Measurements from ENCODE around the gene ERC2.

Gene ERC2

DNA sequence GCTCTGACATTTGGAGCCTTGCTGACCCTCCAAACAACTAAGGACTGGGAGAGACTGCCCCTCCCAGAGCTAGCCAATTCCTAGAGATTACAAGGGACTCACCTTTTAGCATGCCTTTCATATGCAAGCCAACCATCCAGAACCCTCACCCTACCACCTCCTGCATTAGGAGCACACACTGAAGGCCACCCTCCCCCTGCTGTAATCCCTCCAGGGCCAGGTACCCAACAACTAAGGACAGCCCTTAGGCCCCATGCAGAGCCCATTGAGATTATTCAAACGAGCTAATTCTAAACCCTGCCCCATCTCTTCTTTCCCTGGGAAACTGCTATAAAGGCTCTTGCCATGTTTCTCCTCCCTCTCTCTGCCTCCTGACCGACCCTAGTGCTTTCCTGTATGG, 352.6 kb downstream of the ERC2 start:
- no peak overlapping the region for H3K9ac ChIP-seq (ENCODE audit: low read length)
- H3K27me3 ChIP-seq (ENCODE audit: control insufficient read depth, insufficient read depth, low read length), result no peaks in the 10 kb centered on the region
- H3K9me3 ChIP-seq (ENCODE audit: control insufficient read depth, low read depth, low read length), result no peaks in the 10 kb centered on the region
- no peaks in the 10 kb centered on the region for H3K36me3 ChIP-seq (ENCODE audit: control insufficient read depth, low read depth, low read length)
- no peak overlapping the region for H3K4me3 ChIP-seq (ENCODE audit: low read length)
- no peak overlapping the region for H3K27ac ChIP-seq (ENCODE audit: low read length)
- peaks cover 47% of the 10 kb centered on the region for H3K4me1 ChIP-seq (ENCODE audit: control insufficient read depth, low read depth, low read length)

DNA sequence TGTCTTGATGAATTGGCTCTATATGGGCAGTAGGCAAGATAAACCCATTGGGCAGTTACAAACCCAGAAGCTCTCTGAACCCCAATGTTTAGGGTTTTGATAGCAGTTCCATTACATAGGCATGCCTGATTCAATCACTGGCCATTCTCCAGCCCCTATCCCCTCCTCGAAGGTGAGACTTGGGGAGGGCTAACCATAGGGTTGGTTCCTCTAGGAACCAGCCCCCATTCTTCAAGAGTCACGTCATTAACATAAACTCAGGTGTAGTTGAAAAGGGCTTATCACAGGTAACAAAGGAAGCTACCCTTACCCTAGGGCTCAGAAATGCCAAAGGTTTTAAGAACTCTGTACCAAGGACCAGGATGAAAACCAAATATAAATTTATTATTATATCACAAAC, 353.1 kb downstream of the ERC2 start:
- H3K4me1 ChIP-seq (ENCODE audit: control insufficient read depth, low read depth, low read length), result peaks cover 47% of the 10 kb centered on the region
- no peaks in the 10 kb centered on the region for H3K27me3 ChIP-seq (ENCODE audit: control insufficient read depth, insufficient read depth, low read length)
- H3K9ac ChIP-seq (ENCODE audit: low read length), result peak overlapping the region; percentile 10
- no peak overlapping the region for H3K4me3 ChIP-seq (ENCODE audit: low read length)
- H3K27ac ChIP-seq (ENCODE audit: low read length), result no peak overlapping the region
- no peaks in the 10 kb centered on the region for H3K9me3 ChIP-seq (ENCODE audit: control insufficient read depth, low read depth, low read length)
- H3K36me3 ChIP-seq (ENCODE audit: control insufficient read depth, low read depth, low read length), result no peaks in the 10 kb centered on the region

DNA sequence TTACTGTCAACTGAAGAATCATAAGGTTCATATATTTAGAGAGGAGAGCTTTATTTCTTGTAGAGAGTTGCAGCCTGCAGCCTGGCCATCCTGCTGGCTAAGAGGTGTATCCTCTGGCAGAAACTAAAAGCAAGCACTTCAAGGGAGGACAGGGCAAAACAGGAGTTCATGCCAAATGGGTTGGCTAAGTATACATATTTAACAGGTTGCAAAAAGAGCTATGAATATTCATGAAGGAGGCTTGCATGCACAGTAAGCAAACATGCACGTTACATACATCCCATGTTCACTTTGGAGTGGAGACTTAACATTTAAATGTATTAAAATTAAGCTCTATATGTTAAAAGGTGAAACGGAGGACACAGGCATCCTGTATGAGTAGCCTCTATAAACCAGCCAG, 354.4 kb downstream of the ERC2 start:
- H3K27ac ChIP-seq (ENCODE audit: low read length), result no peak overlapping the region
- no peak overlapping the region for H3K4me3 ChIP-seq (ENCODE audit: low read length)
- no peaks in the 10 kb centered on the region for H3K9me3 ChIP-seq (ENCODE audit: control insufficient read depth, low read depth, low read length)
- peaks cover 47% of the 10 kb centered on the region for H3K4me1 ChIP-seq (ENCODE audit: control insufficient read depth, low read depth, low read length)
- no peaks in the 10 kb centered on the region for H3K27me3 ChIP-seq (ENCODE audit: control insufficient read depth, insufficient read depth, low read length)
- no peaks in the 10 kb centered on the region for H3K36me3 ChIP-seq (ENCODE audit: control insufficient read depth, low read depth, low read length)
- no peak overlapping the region for H3K9ac ChIP-seq (ENCODE audit: low read length)

DNA sequence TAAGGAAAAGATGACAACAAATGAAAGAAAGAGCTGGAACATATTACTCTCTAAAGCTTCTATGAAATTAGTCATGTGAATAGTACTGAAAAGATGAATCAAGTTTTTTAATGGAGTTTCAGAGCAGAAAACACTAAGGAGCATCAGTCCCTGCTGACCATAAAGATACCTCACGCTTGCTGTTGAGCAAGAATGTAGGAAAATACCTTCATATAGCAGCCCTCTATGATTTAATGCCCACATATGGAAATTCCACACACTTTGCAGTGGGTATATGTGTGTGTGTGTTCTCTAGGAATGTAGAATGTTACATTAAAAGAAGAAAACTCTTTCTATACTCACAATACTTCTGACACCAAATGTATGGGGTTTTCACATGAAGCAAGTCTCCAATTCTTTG, 355.0 kb downstream of the ERC2 start:
- Histone ChIP-seq H3K4me1 (ENCODE audit: control insufficient read depth, low read depth, low read length) (peaks cover 47% of the 10 kb centered on the region), H3K9ac (ENCODE audit: low read length) (no peak overlapping the region), H3K27me3 (ENCODE audit: control insufficient read depth, insufficient read depth, low read length) (no peaks in the 10 kb centered on the region), H3K36me3 (ENCODE audit: control insufficient read depth, low read depth, low read length) (no peaks in the 10 kb centered on the region), H3K9me3 (ENCODE audit: control insufficient read depth, low read depth, low read length) (no peaks in the 10 kb centered on the region), H3K4me3 (ENCODE audit: low read length) (no peak overlapping the region), H3K27ac (ENCODE audit: low read length) (no peak overlapping the region)

DNA sequence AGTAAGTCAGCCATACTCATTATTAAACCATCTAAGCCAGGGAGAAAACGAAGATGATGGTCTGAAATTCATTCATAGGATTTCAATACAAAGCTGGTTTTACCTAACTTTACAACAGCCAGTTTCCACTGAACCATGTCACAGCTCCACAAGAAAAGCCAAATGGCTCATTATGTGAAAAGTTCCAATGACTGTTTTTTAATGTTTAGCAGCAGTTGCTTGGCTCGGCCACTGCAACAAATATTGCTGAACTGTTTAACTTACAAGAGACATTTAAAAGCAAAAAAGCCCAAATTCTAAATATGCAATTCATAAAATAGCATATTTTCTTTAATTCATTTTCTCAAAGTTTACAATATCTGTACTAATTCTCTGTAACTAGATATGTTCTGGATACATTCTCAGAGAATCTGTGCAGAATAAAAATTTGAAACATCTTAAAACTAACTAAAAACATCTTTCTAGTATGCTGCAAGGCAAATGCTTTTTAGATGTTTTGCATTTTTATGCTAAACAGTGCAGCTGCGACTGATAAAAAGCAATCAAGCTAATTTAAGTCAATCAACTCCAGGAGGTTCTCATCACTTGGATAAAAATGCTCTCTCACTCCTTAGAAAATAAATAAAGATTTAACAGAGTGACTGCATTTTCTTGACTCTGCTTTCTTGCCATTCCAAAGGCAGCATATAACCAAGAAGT, 356.5 kb downstream of the ERC2 start:
- Histone ChIP-seq H3K27me3 (ENCODE audit: control insufficient read depth, insufficient read depth, low read length) (no peaks in the 10 kb centered on the region), H3K4me1 (ENCODE audit: control insufficient read depth, low read depth, low read length) (peaks cover 32% of the 10 kb centered on the region), H3K4me3 (ENCODE audit: low read length) (no peak overlapping the region), H3K27ac (ENCODE audit: low read length) (no peak overlapping the region), H3K9me3 (ENCODE audit: control insufficient read depth, low read depth, low read length) (no peaks in the 10 kb centered on the region), H3K9ac (ENCODE audit: low read length) (no peak overlapping the region), H3K36me3 (ENCODE audit: control insufficient read depth, low read depth, low read length) (no peaks in the 10 kb centered on the region)

DNA sequence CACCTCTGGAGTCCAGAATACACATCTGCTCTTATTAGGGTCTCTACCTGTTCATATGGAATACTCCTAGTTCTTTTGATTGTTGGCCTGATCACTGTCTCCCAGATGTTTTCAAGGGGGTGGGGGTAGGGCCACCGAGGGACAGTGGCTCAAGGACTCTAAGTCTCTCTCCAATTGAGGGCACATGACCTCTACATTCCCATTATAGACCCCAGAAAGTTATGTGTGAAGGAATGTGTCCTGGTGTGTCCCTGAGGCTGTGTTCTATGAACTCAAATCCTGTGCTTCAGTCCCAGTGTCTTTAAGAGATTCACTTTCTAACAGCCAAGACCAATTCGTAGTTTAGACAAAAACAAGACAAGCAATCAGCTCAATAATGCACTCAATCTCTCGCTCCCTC, 357.4 kb downstream of the ERC2 start:
- no peaks in the 10 kb centered on the region for H3K9me3 ChIP-seq (ENCODE audit: control insufficient read depth, low read depth, low read length)
- no peaks in the 10 kb centered on the region for H3K27me3 ChIP-seq (ENCODE audit: control insufficient read depth, insufficient read depth, low read length)
- H3K4me1 ChIP-seq (ENCODE audit: control insufficient read depth, low read depth, low read length), result peaks cover 25% of the 10 kb centered on the region
- H3K36me3 ChIP-seq (ENCODE audit: control insufficient read depth, low read depth, low read length), result no peaks in the 10 kb centered on the region
- H3K4me3 ChIP-seq (ENCODE audit: low read length), result no peak overlapping the region
- no peak overlapping the region for H3K9ac ChIP-seq (ENCODE audit: low read length)
- no peak overlapping the region for H3K27ac ChIP-seq (ENCODE audit: low read length)

DNA sequence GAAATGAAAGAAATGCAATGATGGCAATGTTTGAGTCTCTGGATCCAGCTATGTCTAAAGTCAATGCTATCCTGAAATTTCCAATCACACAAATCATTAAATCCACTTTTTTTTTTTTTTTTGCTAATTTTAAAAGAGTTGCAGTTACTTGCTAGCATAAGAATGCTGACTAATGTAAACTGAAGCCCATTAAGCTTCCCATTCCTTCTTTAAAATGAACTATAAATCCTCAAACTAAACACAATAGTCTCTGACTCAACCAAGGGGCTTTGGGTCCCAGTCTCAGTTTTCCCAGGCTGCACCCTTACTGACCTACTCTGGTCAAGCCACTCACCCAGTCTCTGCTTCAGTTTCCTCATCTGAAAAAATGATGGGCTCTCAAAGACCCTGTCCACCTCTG, 361.1 kb downstream of the ERC2 start:
- H3K9ac ChIP-seq (ENCODE audit: low read length), result no peak overlapping the region
- H3K4me1 ChIP-seq (ENCODE audit: control insufficient read depth, low read depth, low read length), result peaks cover 18% of the 10 kb centered on the region
- H3K27ac ChIP-seq (ENCODE audit: low read length), result no peak overlapping the region
- no peaks in the 10 kb centered on the region for H3K36me3 ChIP-seq (ENCODE audit: control insufficient read depth, low read depth, low read length)
- no peaks in the 10 kb centered on the region for H3K9me3 ChIP-seq (ENCODE audit: control insufficient read depth, low read depth, low read length)
- no peaks in the 10 kb centered on the region for H3K27me3 ChIP-seq (ENCODE audit: control insufficient read depth, insufficient read depth, low read length)
- H3K4me3 ChIP-seq (ENCODE audit: low read length), result no peak overlapping the region

DNA sequence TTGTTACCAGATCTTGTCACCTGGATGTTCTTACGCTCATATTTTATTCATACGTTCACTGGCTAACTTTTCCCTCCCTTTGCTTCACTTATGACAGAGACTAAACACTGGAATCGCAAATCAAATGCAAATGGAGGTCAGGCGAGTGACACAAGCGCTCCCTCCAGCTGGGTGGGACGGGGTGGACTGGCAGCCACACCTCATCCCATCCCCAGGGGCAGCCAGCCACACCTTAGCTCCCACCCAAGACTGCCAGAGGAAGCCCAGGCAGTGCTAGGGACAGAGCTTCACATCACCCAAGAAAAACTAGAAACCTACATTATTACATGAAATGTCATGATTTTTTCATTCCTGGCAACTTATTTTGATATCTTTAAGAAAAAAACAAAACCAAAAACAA, 366.2 kb downstream of the ERC2 start:
- Histone ChIP-seq H3K27ac (ENCODE audit: low read length) (no peak overlapping the region), H3K9me3 (ENCODE audit: control insufficient read depth, low read depth, low read length) (no peaks in the 10 kb centered on the region), H3K4me1 (ENCODE audit: control insufficient read depth, low read depth, low read length) (peaks cover 12% of the 10 kb centered on the region), H3K4me3 (ENCODE audit: low read length) (no peak overlapping the region), H3K36me3 (ENCODE audit: control insufficient read depth, low read depth, low read length) (no peaks in the 10 kb centered on the region), H3K27me3 (ENCODE audit: control insufficient read depth, insufficient read depth, low read length) (no peaks in the 10 kb centered on the region), H3K9ac (ENCODE audit: low read length) (no peak overlapping the region)

DNA sequence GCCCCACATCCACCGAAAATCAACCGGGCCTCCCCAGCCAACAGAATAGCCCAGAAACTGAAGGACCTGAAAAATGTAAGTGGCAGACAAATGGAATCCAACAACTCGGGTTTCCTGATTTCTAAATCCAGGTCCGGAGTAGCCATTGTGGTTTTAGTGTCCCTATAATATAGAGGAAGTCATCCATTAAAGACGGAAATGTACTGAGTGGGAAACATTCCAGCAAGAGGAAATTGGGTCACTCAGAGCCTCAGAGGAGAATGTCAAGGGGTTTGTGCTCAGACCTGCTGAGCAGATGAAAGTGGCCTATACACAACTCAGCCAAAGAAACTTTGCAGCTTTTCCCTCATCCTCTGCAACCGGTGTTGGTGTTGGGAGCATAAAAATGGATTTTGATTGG, 366.7 kb downstream of the ERC2 start:
- H3K9ac ChIP-seq (ENCODE audit: low read length), result no peak overlapping the region
- H3K4me3 ChIP-seq (ENCODE audit: low read length), result no peak overlapping the region

DNA sequence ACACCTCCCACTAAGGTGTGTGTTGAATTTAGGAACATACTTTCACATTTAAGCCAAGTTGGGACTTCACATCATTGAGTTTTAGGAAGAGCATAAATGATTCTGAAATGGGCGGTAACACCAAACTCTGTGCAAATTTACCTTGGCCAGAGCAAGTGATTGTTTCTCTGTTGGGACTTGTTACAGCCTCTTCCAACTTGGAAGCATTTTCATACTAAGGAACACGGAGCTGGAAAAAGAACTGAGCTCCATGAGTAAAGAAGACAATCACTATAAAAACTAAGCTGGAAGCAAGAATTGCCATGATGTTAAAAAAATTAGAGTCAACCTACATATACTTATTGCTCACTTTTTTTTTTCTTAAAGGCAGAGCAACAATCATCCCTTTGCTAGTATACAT, 371.3 kb downstream of the ERC2 start:
- Histone ChIP-seq H3K9ac (ENCODE audit: low read length) (no peak overlapping the region), H3K27ac (ENCODE audit: low read length) (no peak overlapping the region), H3K4me3 (ENCODE audit: low read length) (no peak overlapping the region), H3K4me1 (ENCODE audit: control insufficient read depth, low read depth, low read length) (peaks cover 6% of the 10 kb centered on the region), H3K9me3 (ENCODE audit: control insufficient read depth, low read depth, low read length) (no peaks in the 10 kb centered on the region), H3K36me3 (ENCODE audit: control insufficient read depth, low read depth, low read length) (no peaks in the 10 kb centered on the region), H3K27me3 (ENCODE audit: control insufficient read depth, insufficient read depth, low read length) (no peaks in the 10 kb centered on the region)

More for the DNA sequence above, 366.7 kb downstream of the ERC2 start:
- H3K9me3 ChIP-seq (ENCODE audit: control insufficient read depth, low read depth, low read length), result no peaks in the 10 kb centered on the region
- no peak overlapping the region for H3K27ac ChIP-seq (ENCODE audit: low read length)
- H3K4me1 ChIP-seq (ENCODE audit: control insufficient read depth, low read depth, low read length), result peaks cover 12% of the 10 kb centered on the region
- H3K36me3 ChIP-seq (ENCODE audit: control insufficient read depth, low read depth, low read length), result no peaks in the 10 kb centered on the region
- H3K27me3 ChIP-seq (ENCODE audit: control insufficient read depth, insufficient read depth, low read length), result no peaks in the 10 kb centered on the region

DNA sequence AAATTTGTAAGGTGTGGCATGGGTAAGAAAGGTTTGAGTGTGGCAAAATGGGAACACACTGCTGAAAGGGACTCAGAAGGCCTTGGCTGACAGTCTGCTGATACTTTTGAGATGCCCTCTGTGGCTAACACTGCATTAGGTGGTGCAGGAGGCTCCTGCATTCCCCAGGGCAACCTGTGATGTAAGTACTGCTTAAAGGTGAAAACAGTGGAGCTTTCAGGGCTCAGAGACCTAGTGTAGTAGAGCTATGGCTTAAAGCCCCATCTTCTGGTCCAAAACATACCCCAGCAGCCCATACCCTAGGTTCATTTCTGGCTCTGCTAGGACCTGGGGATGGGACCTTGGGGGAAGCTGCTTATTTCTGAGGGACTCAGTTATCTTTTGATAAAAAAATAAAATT, 374.1 kb downstream of the ERC2 start:
- Histone ChIP-seq H3K9ac (ENCODE audit: low read length) (no peak overlapping the region), H3K4me1 (ENCODE audit: control insufficient read depth, low read depth, low read length) (no peaks in the 10 kb centered on the region), H3K4me3 (ENCODE audit: low read length) (no peak overlapping the region), H3K9me3 (ENCODE audit: control insufficient read depth, low read depth, low read length) (no peaks in the 10 kb centered on the region), H3K36me3 (ENCODE audit: control insufficient read depth, low read depth, low read length) (no peaks in the 10 kb centered on the region), H3K27ac (ENCODE audit: low read length) (no peak overlapping the region), H3K27me3 (ENCODE audit: control insufficient read depth, insufficient read depth, low read length) (no peaks in the 10 kb centered on the region)

DNA sequence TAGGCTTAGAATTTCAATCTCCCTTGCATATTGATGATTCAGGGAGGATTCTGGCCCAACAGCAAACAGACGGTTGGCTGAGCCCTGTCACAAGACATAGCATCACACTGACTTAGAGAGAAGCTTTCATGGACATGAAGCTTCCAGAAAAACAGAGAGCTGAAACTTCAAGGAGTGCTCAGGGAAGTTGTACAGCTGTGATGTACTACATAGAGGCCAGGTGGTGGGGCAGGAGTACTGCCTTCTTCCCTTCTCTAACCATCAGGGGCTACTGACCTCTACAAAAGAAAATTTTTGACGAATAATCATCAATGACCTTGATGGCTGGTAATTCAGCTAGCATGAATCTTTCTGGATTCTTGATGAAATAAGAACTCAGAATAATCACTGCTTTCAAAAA, 378.5 kb downstream of the ERC2 start:
- no peaks in the 10 kb centered on the region for H3K9me3 ChIP-seq (ENCODE audit: control insufficient read depth, low read depth, low read length)
- no peak overlapping the region for H3K9ac ChIP-seq (ENCODE audit: low read length)
- H3K4me3 ChIP-seq (ENCODE audit: low read length), result no peak overlapping the region
- H3K27ac ChIP-seq (ENCODE audit: low read length), result no peak overlapping the region
- H3K4me1 ChIP-seq (ENCODE audit: control insufficient read depth, low read depth, low read length), result no peaks in the 10 kb centered on the region
- H3K27me3 ChIP-seq (ENCODE audit: control insufficient read depth, insufficient read depth, low read length), result no peaks in the 10 kb centered on the region
- H3K36me3 ChIP-seq (ENCODE audit: control insufficient read depth, low read depth, low read length), result no peaks in the 10 kb centered on the region

Measured in iPS-18a (cell line).